HPDE6-E6E7 (cell line): ENCODE measurements around the gene NYAP1.

Experiments
- DNase-seq: peaks from one replicate; pipeline ENCODE4 v3.0.0; 2011; ENCODE audit warnings: missing footprints; ENCODE audit errors: extremely low spot score

Gene NYAP1

DNA sequence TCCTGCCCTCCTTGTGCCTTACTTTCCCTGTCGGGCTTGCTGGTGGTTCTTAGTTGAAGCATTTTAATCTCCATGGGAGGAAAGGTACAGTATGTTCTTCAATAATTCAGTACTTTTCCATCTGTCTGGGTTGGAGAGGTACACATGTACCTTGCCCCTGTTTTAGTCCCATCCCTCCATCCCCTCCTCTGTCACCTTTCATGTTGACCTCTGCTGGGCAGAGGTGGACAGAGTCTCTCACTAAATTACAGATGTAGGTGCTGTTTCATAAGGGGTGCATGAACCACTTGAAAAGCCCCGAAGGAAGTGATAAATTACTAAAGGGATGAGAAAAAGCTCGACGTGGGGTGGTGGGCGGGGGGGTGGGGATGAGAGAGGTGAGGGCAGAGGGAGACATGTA lies 60.7 kb downstream of the NYAP1 start:
- DNase-seq, result no peak
